ENCODE measurements around the gene IL6R.
"Not testable (repeated sequence)": the region's sequence is repeated elsewhere in the genome, so short reads cannot be mapped to it uniquely, and the experiment has no call there.

Gene IL6R

GRCh38 chr1:154479764-154480421 lies 74.8 kb downstream of the IL6R start:
- peak in 1 of 2 donors; percentile 54 for DNase-seq (ENCODE audit: low read depth in 2 of 2)

GRCh38 chr1:154481053-154481452 lies 75.9 kb downstream of the IL6R start:
- no peak for DNase-seq (ENCODE audit: low read depth in 2 of 2)

GRCh38 chr1:154483941-154484803 lies 79.0 kb downstream of the IL6R start:
- no peak for DNase-seq (ENCODE audit: low read depth in 2 of 2)

- DNase-seq (ENCODE audit: low read depth in 2 of 2), result no peak
Observed at GRCh38 chr1:154485106-154485505, 80.0 kb downstream of the IL6R start.

GRCh38 chr1:154485910-154486496 lies 80.9 kb downstream of the IL6R start:
- no peak for DNase-seq (ENCODE audit: low read depth in 2 of 2)

- not testable (repeated sequence) for DNase-seq (ENCODE audit: low read depth in 2 of 2)
Observed at GRCh38 chr1:154486756-154487155, 81.6 kb downstream of the IL6R start.

- DNase-seq (ENCODE audit: low read depth in 2 of 2), result no peak
Observed at GRCh38 chr1:154488922-154489321, 83.8 kb downstream of the IL6R start.

GRCh38 chr1:154489695-154490274 lies 84.6 kb downstream of the IL6R start:
- DNase-seq (ENCODE audit: low read depth in 2 of 2), result no peak

GRCh38 chr1:154490317-154490716 lies 85.2 kb downstream of the IL6R start:
- no peak for DNase-seq (ENCODE audit: low read depth in 2 of 2)

- DNase-seq (ENCODE audit: low read depth in 2 of 2), result no peak
Observed at GRCh38 chr1:154492115-154492514, 87.0 kb downstream of the IL6R start.

GRCh38 chr1:154493276-154493675 lies 88.1 kb downstream of the IL6R start:
- no peak for DNase-seq (ENCODE audit: low read depth in 2 of 2)

GRCh38 chr1:154495496-154496273 lies 90.5 kb downstream of the IL6R start:
- no peak for DNase-seq (ENCODE audit: low read depth in 2 of 2)

- no peak for DNase-seq (ENCODE audit: low read depth in 2 of 2)
Observed at GRCh38 chr1:154496383-154496782, 91.2 kb downstream of the IL6R start.

- DNase-seq (ENCODE audit: low read depth in 2 of 2), result no peak
Observed at GRCh38 chr1:154497026-154497806, 92.1 kb downstream of the IL6R start.

- no peak for DNase-seq (ENCODE audit: low read depth in 2 of 2)
Observed at GRCh38 chr1:154499446-154499845, 94.3 kb downstream of the IL6R start.

- no peak for DNase-seq (ENCODE audit: low read depth in 2 of 2)
Observed at GRCh38 chr1:154500533-154500932, 95.4 kb downstream of the IL6R start.

- no peak for DNase-seq (ENCODE audit: low read depth in 2 of 2)
Observed at GRCh38 chr1:154501423-154502065, 96.4 kb downstream of the IL6R start.

- no peak for DNase-seq (ENCODE audit: low read depth in 2 of 2)
Observed at GRCh38 chr1:154502066-154502743, 97.1 kb downstream of the IL6R start, which contains the start of the genes SHE and TDRD10. TSS of gene SHE (minus strand) at chr1:154502412. CDS start at chr1:154502026, 386 bp downstream. TSS of gene TDRD10 (plus strand) at chr1:154502219. CDS start at chr1:154506904, 4,685 bp downstream.

- DNase-seq (ENCODE audit: low read depth in 2 of 2), result no peak
Observed at GRCh38 chr1:154502744-154503115, 97.6 kb downstream of the IL6R start.

- no peak for DNase-seq (ENCODE audit: low read depth in 2 of 2)
Observed at GRCh38 chr1:154503898-154504297, 98.8 kb downstream of the IL6R start.

All from stimulated activated CD4-positive, alpha-beta T cell treated with anti-CD3 and anti-CD28 coated beads, Interleukin-15, amount 100 ng/mL, for 48 hours (primary cell).